GM06990 (cell line): ENCODE measurements around the gene MED8.
"Not testable (repeated sequence)": the region's sequence is repeated elsewhere in the genome, so short reads cannot be mapped to it uniquely, and the experiment has no call there.

Experiments
- DNase-seq: peaks from one replicate; pipeline ENCODE4 v3.0.0-alpha.2; 2011; ENCODE audit not compliant: insufficient read length; ENCODE audit errors: extremely low read depth
- H3K27me3 ChIP-seq: replicated peaks from 2 replicates; pipeline ENCODE4 v1.6.0; 2011; ENCODE audit warnings: low read length; ENCODE audit not compliant: control insufficient read depth, insufficient read depth
- H3K36me3 ChIP-seq: 2 replicates; pipeline ENCODE4 v1.5.1; 2011; ENCODE audit warnings: low read length; ENCODE audit not compliant: control insufficient read depth, insufficient read depth
- H3K4me3 ChIP-seq: replicated peaks from 2 replicates; pipeline ENCODE4 v1.5.1; 2011; ENCODE audit warnings: low read depth, mild to moderate bottlenecking, control low read depth, low read length
- TF ChIP-seq, protein P1 (sequence below): IDR thresholded peaks from 2 replicates; pipeline ENCODE4 v1.5.1; 2011; ENCODE audit warnings: low read length, control low read depth, mild to moderate bottlenecking, inconsistent platforms; ENCODE audit not compliant: insufficient read depth, poor library complexity, severe bottlenecking

Gene MED8

GRCh38 chr1:43419627-43420425 is 30.2 kb upstream of the MED8 start:
- Histone ChIP-seq H3K36me3 (peaks cover 46% of the 10 kb centered on the region), H3K4me3 (no peak overlapping the region), H3K27me3 (no peaks in the 10 kb centered on the region)
- DNase-seq = no peak
- TF ChIP-seq, protein P1, sequence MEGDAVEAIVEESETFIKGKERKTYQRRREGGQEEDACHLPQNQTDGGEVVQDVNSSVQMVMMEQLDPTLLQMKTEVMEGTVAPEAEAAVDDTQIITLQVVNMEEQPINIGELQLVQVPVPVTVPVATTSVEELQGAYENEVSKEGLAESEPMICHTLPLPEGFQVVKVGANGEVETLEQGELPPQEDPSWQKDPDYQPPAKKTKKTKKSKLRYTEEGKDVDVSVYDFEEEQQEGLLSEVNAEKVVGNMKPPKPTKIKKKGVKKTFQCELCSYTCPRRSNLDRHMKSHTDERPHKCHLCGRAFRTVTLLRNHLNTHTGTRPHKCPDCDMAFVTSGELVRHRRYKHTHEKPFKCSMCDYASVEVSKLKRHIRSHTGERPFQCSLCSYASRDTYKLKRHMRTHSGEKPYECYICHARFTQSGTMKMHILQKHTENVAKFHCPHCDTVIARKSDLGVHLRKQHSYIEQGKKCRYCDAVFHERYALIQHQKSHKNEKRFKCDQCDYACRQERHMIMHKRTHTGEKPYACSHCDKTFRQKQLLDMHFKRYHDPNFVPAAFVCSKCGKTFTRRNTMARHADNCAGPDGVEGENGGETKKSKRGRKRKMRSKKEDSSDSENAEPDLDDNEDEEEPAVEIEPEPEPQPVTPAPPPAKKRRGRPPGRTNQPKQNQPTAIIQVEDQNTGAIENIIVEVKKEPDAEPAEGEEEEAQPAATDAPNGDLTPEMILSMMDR = no peak

- Histone ChIP-seq H3K27me3 (no peaks in the 10 kb centered on the region), H3K4me3 (no peak overlapping the region), H3K36me3 (peaks cover 37% of the 10 kb centered on the region)
- TF ChIP-seq, protein P1 = no peak
- no peak for DNase-seq
These were observed 29.3 kb upstream of the MED8 start for GRCh38 chr1:43418858-43419257.

GRCh38 chr1:43415901-43416300 is 26.3 kb upstream of the MED8 start:
- Histone ChIP-seq H3K27me3 (no peaks in the 10 kb centered on the region), H3K4me3 (no peak overlapping the region), H3K36me3 (peaks cover 21% of the 10 kb centered on the region)
- TF ChIP-seq, protein P1 = no peak
- DNase-seq = no peak

GRCh38 chr1:43414634-43415223 is 25.1 kb upstream of the MED8 start:
- DNase-seq = no peak
- peaks cover 11% of the 10 kb centered on the region for H3K36me3 ChIP-seq
- no peak overlapping the region for H3K4me3 ChIP-seq
- no peaks in the 10 kb centered on the region for H3K27me3 ChIP-seq
- TF ChIP-seq, protein P1 = peak; percentile 62

GRCh38 chr1:43413426-43413825 is 23.8 kb upstream of the MED8 start:
- not testable (repeated sequence) for H3K27me3 ChIP-seq, DNase-seq, H3K36me3 ChIP-seq, H3K4me3 ChIP-seq

GRCh38 chr1:43410571-43410970 is 21.0 kb upstream of the MED8 start:
- Histone ChIP-seq H3K36me3 (peaks cover 11% of the 10 kb centered on the region), H3K27me3 (no peaks in the 10 kb centered on the region), H3K4me3 (no peak overlapping the region)
- no peak for DNase-seq
- TF ChIP-seq, protein P1 = no peak
